ENCODE measurements around the gene THOP1.

- TF ChIP-seq EZH2phosphoT487 (IDR thresholded peaks at IDR 0.05; ENCODE audit: borderline replicate concordance, low read length) (no peak), CTCF (conservative IDR thresholded peaks at IDR 0.05; ENCODE audit: low read depth, low read length) (no peak)
Measured at GRCh38 chr19:2809387-2810140, 24.3 kb downstream of the THOP1 start.
